ENCODE data around the gene CHST3.
A peak's percentile ranks its signal among the peaks of the same experiment; 100 is the strongest.

CHST3 gene

DNA sequence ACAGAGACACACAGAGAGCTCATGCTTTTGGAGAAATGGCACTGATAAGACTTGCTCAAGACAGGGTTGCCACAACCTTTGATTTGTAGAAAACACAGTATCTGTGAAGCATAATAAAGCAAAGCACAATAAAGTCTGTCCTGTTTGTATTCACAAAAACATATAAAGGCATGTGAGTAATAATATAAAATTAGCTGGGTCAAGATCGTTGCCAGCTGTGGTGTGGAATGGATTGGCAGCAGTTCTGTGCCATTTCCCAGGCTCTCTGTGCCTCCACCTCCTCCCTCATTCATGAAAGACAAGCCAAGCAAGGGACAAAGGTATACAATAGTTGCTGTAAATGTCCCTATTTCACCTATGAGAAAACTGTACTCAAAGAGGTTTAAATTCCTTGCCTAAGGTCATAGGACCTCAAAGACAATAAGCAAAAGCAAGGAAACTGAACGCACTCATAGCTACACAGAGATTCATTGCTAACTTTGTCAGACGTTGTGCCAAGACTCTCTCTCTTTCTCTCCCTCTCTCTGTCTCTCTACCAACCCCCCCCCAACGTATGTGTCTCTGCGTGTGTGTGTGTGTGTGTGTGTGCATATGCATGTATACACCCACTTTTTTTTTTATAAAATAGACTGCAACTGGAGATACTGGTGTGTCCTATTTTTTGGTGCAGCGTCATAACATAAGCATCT is 31.8 kb downstream of the CHST3 start:
- TF ChIP-seq, protein P1, sequence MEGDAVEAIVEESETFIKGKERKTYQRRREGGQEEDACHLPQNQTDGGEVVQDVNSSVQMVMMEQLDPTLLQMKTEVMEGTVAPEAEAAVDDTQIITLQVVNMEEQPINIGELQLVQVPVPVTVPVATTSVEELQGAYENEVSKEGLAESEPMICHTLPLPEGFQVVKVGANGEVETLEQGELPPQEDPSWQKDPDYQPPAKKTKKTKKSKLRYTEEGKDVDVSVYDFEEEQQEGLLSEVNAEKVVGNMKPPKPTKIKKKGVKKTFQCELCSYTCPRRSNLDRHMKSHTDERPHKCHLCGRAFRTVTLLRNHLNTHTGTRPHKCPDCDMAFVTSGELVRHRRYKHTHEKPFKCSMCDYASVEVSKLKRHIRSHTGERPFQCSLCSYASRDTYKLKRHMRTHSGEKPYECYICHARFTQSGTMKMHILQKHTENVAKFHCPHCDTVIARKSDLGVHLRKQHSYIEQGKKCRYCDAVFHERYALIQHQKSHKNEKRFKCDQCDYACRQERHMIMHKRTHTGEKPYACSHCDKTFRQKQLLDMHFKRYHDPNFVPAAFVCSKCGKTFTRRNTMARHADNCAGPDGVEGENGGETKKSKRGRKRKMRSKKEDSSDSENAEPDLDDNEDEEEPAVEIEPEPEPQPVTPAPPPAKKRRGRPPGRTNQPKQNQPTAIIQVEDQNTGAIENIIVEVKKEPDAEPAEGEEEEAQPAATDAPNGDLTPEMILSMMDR (IDR thresholded peaks at IDR 0.05; ENCODE audit: insufficient read depth, low read depth, low read length, missing control alignments): no peak

DNA sequence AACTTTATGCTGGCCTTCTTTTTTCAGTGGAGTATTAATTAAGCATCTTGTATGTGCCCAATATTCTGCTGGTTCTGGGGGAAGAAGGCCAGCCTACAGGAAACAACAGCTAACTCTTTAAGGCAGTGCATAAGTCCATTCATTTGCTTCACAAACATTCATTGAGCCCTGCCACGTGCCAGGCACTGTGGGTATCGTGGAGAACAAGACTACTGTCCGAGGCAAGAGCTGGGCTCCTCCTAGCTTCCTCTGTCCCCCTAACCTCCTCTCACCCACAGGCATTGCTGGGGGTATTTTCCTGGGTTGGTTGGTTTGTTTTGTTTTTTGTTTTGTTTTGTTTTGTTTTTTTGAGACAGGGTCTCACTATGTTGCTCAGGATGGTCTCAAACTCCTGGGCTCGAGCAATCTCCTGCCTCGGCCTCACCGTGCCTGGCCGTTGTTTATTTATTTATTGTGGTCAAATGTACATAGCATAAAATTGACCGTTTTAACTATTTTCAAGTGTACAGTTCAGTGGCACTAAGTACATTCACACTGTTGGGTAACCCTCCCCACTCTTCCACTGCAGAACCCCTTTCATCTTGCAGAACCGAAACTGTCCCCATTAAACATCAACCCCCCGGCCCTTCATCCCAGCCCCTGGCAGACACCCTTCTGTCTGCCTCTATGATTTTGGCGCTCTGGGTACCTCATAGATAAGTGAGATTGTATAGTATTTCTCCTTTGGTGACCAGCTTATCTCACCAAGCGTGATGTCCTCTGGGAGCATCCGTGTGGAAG is 32.6 kb downstream of the CHST3 start:
- TF ChIP-seq, protein P1 (IDR thresholded peaks at IDR 0.05; ENCODE audit: insufficient read depth, low read depth, low read length, missing control alignments): no peak
- H3K4me3 ChIP-seq (ENCODE audit: low read length): no peak overlapping the region
- DNase-seq (ENCODE audit: low read depth): no peak

More for the DNA sequence above, 31.8 kb downstream of the CHST3 start:
- H3K4me3 ChIP-seq (ENCODE audit: low read length): no peak overlapping the region
- DNase-seq (ENCODE audit: low read depth): no peak

DNA sequence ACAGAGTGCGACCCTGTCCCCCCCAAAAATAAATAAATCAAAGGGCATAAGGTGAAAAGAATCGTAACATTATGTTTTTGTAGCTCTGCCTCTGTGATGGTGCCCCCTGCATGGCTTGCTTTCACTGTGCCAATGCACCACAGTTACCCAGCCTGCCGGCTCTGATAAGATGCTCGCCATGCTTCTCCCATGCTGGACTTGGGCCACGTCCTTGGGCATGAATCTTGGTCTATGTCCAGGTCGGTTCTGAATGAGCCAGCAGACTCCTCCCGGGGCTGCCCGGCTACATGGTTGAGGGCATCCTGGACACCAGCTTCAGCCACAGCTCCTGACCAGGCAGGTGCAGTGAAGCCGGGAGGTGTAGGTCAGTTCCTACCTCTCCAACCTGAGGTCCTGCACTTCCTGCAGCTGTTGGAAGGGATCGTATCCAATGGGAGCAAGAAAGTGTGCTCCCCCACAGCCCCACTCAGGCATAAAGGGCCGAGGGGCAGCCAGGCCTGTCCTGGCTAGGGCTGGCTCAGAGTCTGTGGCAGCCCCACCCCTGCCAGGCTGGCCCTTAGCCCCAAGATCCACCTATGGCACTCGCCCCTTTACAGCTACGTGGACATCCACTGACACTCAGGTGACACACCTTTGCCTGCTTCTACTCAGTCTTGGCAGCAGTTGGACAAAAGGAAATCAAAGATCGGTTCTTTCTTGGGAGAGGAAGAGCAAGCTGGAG is 34.1 kb downstream of the CHST3 start:
- H3K4me3 ChIP-seq (ENCODE audit: low read length): no peak overlapping the region
- no peak for DNase-seq (ENCODE audit: low read depth)
- TF ChIP-seq, protein P1 (IDR thresholded peaks at IDR 0.05; ENCODE audit: insufficient read depth, low read depth, low read length, missing control alignments): no peak

DNA sequence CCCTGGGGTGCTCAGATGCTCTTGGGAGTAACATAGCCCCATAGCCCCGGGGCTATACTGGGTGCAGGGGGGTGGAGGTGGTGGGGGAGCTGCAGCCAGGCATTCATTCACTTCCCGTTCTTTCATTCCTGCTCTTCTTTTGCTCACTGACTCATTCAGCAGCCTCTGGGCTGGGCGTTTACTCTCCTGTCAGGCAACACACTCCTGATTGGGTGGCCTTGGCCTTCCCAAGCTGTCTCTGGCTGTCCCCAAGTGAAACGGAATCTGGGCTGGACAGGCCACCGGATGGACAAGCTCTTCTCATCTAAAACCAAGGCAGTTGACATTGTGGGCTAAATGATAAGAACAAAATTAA is 34.6 kb downstream of the CHST3 start:
- TF ChIP-seq, protein P1 (IDR thresholded peaks at IDR 0.05; ENCODE audit: insufficient read depth, low read depth, low read length, missing control alignments): no peak
- H3K4me3 ChIP-seq (ENCODE audit: low read length): no peak overlapping the region
- DNase-seq (ENCODE audit: low read depth): peak; percentile 90

DNA sequence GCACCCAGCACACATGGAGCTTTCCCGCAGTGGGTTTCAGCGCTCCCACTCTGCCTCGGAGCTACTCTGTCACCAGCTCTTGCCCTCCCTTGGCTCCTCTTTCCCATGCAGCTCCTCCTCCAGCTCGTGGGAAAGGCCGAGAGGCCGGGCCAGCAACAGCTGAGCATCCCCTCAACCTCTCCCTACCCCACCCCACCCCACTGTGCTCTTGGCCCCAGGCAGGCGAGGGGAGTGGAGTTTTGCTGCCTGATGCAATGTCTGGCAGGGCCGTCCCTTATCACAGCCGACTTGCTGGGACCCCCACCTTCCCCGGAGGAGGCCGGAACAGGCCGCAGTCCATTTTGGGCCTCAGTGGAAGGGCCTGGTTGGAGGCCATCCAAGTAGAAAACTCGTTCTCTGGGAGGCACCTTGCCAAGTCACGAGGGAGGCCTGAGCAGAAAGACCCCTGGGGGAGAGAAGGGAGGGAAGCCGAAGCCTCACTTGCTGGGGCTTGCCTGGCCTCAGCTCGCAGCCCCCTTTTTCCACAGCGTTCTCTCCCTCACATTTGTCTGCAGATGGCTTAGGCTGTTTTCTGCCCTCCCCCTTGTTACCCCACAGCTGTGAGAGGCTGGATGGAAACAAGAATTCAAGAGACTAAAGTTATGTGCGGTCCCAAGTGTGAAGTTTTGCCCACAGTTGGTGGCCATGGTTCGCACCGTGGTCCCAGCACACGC is 35.3 kb downstream of the CHST3 start:
- H3K4me3 ChIP-seq (ENCODE audit: low read length): no peak overlapping the region
- TF ChIP-seq, protein P1 (IDR thresholded peaks at IDR 0.05; ENCODE audit: insufficient read depth, low read depth, low read length, missing control alignments): no peak
- DNase-seq (ENCODE audit: low read depth): peak; percentile 31

DNA sequence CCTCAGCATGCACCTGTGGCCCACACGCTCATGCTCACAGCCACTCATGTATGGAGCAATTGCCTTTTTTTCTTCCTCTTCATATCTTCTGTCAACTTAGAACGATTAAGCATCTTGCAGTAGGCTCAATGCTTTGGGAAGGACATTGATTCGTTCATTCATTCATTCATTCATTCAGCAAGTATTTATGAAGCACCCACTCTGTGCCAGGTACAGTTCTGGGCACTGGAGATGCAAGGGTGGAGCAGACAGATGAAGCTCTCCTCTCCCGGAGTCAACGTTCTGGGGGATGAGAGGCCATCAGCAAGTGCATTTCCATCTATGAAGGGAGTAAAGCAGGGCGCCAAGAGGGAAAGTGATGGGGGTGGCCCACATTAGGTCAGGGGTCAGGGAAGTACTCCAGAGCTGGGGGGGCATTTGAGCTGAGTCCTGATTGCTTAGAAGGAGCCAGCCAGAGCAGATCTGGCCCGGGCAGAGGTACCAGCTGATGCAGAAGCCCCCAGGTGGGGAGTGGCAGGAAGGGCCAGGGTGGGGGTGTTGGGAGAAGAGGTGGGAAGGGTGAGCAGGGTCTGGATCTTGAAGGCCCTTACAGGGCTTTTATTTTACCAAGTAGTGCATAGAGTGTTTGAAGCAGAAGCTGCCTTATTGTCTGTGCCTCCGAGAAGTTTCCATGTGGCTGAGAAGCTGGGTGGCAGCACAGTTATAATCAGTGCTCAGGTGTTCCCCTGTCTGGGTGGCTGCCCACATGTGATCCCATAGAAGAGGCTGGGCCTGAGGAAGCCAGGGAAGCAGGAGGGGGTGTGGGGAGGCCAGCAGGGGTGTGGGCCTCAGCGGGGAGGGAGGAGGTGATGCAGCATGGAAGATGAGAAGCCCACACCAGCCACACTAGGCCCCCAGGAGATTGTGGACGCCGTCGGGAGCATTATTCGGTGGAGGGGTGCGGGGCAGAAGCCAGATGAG is 36.2 kb downstream of the CHST3 start:
- H3K4me3 ChIP-seq (ENCODE audit: low read length): no peak overlapping the region
- TF ChIP-seq, protein P1 (IDR thresholded peaks at IDR 0.05; ENCODE audit: insufficient read depth, low read depth, low read length, missing control alignments): no peak
- no peak for DNase-seq (ENCODE audit: low read depth)

Data from epithelial cell of esophagus (primary cell).